Measurements from ENCODE around the gene METTL16.
"Not testable (repeated sequence)": the region's sequence is repeated elsewhere in the genome, so short reads cannot be mapped to it uniquely, and the experiment has no call there.

The METTL16 gene, protein sequence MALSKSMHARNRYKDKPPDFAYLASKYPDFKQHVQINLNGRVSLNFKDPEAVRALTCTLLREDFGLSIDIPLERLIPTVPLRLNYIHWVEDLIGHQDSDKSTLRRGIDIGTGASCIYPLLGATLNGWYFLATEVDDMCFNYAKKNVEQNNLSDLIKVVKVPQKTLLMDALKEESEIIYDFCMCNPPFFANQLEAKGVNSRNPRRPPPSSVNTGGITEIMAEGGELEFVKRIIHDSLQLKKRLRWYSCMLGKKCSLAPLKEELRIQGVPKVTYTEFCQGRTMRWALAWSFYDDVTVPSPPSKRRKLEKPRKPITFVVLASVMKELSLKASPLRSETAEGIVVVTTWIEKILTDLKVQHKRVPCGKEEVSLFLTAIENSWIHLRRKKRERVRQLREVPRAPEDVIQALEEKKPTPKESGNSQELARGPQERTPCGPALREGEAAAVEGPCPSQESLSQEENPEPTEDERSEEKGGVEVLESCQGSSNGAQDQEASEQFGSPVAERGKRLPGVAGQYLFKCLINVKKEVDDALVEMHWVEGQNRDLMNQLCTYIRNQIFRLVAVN

DNA sequence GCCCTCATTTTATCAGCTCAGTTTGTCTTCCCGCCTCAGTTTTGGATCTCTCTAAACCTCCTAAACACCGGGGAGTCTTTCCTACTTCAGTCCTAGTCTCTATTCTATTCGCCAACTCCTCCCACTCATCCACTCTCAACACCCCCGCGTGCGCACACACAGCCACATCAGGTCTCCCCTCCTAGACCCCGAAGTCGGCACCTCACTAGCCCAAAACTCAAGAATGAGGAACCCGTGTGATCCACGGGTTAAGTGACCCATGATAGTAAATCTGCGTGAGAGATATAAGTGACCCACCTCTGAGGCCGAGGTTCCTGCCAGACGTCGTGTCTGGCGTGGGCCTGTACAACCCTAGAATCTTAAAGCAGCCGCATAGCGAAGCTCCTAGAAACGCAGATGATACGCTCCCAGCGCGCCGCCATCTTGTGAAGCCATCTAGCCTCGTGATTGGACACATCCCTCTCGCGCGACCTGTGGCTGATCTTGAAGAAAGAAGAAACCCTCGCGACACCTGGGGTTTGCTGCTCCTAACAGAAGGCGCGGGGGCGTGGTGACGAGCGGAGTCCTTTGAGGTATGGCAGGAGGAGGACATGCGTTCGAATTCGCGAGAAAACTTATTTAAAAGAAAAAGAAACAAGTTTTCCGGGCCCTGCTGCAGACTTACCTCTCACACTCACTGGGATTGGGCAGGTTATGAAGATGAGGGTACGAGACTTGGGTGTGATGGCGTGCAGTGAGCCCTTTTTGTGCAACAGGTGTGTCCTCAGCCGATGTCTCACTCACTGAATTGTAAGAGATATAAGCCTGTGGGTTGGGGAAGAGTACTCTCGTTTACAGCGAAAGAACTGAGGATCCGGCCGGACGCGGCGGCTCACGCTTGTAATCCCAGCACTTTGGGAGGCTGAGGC is at the start of gene METTL16:
METTL16 (minus strand) TSS at position 427 of the 908 bp plus-strand sequence. CDS start 9,557 bp downstream, outside the sequence.
- in situ Hi-C loops (cut with MboI; ENCODE audit: low sequenced_read_pairs) = no loop called here

DNA sequence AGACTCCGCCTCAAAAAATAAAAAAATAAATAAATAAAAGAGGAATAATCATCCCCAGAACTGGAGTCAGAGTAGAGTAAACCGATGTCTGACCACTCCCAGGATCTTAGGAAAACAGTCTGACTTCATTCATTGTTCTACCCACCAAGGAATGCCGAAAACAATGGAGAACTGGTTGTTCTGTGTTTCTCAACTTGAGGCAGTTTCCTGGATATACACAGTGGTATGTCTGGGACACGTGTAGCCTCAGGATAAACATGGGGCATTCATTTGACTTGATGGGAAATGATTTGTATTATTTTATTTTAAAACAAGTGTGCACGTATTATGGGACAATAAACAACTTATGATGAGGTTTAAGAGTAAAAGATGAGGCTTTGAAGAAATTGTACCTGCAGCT is 49.0 kb upstream of the METTL16 start:
- in situ Hi-C loops (cut with MboI; ENCODE audit: low sequenced_read_pairs) = no loop called here

DNA sequence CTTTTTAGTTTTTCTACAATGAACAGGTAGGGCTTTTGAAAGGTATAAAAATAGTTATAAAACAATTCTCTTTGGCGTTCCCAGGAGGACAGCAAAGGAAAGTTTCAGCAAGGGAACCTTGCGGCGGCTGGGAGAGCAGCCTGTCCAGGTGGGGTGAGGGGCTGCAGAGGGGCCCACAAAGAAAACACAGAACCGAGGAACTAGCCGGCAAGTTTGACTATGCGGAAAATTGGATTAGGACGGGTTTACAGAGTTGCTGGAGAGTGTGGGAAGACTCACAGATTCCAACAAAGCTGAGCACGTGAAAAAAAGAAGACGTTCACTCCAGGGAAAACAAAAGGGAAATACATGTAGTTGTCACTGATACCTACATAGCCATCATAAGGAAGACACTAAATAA is 40.2 kb upstream of the METTL16 start:
- in situ Hi-C loops (cut with MboI; ENCODE audit: low sequenced_read_pairs) = no loop called here

DNA sequence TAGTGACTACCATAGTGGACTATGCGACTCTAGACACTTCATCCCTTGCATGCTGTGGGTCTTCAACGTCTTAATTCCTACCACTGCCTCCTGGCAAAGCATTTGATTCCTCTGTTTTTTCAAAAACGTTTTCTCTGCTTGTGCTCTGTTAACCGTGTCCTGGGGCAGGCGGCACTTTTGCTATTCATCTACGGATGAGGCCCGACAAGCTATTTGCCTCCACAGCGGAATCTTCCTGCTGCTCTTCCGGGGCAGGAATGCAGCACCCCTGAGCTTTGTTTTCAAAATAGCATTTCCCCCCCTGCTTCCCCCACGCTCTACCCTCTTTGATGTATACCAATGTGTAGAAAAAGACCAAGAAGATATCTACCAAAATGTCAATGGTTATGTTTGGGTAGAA is 39.8 kb upstream of the METTL16 start:
- in situ Hi-C loops (cut with MboI; ENCODE audit: low sequenced_read_pairs) = no loop called here

DNA sequence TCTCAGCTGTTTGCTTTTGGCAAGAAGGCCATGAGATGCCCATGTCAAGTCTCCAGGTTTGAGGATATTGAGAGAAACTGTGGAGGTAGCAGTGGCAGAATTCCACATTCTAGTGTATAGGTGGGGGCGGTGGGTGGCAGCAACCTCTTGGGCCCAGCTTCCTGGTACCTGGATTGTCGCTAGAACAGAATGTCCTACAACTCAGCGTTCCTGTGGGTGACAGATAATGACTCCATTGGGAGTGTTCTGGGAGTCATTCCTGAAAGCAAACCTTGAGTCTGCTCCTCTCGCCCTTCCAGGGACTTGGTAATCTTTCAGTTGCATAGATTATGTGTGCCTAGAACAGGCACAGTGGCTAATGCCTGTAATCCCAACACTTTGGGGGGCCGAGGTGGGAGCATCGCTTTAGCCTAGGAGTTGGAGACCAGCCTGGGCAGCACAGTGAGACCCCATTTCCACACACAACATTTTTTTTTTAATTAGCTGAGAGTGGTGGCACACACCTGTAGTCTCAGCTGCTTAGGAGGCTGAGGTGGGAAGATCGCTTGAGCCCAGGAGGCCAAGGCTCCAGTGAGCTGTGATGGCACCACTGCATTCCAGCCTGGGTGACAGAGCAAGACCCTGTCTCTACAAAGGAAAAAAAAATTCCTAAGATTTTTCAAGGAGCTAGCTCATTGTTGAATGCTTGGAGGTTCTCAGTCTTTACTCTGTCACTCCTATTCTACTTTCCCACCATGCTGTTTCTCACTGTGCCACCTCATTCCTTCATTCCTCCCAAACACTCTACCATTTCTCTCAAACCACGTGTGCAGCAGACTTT is 37.9 kb upstream of the METTL16 start:
- in situ Hi-C loops (cut with MboI; ENCODE audit: low sequenced_read_pairs) = no loop called here

DNA sequence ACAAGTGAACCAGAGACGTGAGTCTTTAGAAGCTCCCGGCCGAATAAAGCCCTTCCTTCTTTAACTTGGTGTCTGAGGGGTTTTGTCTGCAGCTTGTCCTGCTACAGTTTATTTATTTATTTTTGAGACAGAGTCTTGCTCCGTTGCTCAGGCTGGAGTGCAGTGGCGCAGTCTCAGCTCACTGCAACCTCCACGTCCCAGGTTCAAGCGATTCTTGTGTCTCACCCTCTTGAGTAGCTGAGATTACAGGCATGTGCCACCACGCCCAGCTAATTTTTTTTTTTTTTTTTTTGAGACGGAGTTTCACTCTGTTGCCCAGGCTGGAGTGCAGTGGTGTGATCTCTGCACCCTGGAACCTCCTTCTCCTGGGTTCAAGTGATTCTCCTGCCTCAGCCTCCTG is 36.3 kb upstream of the METTL16 start:
- in situ Hi-C loops (cut with MboI; ENCODE audit: low sequenced_read_pairs) = not testable (repeated sequence)

DNA sequence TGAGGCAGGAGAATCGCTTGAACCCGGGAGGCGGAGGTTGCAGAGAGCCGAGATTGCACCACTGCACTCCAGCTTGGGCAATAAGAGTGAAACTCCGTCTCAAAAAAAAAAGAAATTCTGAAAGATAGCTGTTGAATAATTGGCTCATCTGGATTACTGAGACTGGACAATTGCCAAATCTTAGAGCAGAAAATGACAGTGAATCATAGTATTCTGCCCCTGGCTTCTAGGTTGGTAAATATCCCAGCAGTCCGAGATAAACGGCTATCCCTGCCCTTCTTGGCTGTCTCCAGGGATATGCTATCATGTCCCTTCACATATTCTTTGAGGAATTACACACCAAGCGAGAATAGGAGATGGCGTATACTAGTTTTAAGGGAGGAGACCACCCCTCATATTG is 35.5 kb upstream of the METTL16 start:
- in situ Hi-C loops (cut with MboI; ENCODE audit: low sequenced_read_pairs) = no loop called here

DNA sequence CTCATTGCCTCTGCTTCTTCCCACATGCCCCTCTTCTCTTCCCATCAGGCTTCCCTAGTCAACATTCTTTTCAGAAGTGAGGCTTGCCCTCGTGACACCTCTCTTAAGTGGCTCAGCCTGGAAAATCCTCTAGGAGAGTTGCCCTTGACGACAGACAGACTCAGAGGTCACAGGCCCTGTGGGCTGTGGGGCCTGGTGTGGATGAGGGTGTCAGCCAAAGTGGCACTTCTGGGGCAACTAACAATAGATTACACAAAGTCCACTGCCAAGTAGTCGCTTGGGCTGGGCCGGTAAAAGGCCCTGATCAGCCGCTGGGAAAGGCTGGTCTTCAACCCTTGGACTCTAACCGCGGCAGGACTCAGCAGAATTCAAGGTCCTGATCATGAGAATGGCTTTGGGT is 33.7 kb upstream of the METTL16 start:
- in situ Hi-C loops (cut with MboI; ENCODE audit: low sequenced_read_pairs) = no loop called here

DNA sequence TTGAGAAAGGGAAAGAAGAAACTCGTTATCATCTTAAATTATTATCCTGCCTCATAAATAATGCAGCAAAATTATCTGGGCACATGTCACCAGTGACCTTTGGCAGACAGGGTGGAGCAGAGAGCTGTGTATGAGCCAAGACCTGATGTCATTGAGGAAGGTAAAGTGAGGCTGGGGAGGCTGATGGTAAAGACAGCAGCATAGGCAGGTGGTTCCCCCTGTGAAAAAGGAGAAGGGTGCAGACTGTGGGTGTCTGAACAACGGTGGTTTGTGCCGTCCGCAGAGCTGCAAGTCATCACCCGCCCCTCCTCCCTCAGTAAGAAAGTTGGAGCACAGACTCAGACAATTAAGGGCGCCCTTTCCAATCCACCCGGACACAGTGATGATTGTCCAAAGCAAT is 30.8 kb upstream of the METTL16 start:
- in situ Hi-C loops (cut with MboI; ENCODE audit: low sequenced_read_pairs) = no loop called here

DNA sequence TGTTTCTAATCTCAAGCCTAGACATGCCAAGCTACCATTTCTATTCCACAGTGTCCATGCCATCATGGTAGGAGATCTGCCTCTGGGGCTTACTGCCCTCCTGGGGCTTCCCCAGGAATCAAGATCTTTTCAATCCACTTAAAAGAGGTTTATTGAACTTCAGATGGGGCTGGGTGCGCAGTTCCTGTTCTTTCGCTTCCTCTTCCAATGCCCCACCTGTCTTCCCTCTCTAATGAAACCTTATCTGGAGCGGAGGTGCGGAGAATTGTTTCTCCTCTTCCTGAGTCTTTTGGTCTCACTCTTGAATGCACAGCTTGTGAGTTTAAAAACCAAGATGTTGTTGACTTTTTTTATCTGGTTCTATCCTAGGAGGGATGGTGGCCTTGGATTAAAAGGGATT is 30.4 kb upstream of the METTL16 start:
- in situ Hi-C loops (cut with MboI; ENCODE audit: low sequenced_read_pairs) = no loop called here

DNA sequence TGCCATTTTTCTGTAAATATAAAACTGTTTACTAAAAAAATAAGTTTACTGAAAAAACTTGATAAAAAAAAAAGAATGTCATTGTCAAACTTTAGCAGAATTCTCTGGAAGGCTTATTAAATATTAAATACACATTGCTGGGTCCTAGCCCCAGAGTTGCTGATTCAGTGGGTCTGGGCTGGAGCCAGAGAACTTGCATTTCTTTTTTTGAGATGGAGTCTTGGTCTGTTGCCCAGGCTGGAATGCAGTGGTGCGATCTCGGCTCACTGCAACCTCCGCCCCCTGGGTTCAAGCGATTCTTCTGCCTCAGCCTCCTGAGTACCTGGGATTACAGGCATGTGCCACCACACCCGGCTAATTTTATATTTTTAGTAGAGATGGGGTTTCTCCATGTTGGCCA is 25.9 kb upstream of the METTL16 start:
- in situ Hi-C loops (cut with MboI; ENCODE audit: low sequenced_read_pairs) = not testable (repeated sequence)

DNA sequence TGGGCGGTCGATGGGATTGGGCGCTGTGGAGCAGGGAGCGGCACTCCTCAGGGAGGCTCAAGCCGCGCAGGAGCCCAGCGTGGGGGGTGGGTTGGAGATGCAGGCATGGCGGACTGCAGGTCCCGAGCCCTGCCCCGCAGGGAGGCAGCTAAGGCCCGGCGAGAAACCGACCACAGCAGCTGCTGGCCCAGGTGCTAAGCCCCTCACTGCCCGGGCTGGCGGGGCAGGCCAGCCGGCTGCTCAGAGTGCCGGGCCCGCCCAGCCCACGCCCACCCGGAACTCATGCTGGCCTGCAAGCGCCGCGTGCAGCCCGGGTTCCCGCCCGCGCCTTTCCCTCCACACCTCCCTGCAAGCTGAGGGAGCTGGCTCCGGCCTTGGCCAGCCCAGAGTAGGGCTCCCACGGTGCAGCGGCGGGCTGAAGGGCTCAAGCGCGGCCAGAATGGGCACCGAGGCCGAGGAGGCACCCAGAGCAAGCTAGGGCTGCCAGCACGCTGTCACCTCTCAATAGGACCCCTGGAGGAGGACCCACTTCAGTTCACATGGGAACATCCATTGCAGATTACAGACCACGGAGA is 20.5 kb upstream of the METTL16 start:
- in situ Hi-C loops (cut with MboI; ENCODE audit: low sequenced_read_pairs) = no loop called here

DNA sequence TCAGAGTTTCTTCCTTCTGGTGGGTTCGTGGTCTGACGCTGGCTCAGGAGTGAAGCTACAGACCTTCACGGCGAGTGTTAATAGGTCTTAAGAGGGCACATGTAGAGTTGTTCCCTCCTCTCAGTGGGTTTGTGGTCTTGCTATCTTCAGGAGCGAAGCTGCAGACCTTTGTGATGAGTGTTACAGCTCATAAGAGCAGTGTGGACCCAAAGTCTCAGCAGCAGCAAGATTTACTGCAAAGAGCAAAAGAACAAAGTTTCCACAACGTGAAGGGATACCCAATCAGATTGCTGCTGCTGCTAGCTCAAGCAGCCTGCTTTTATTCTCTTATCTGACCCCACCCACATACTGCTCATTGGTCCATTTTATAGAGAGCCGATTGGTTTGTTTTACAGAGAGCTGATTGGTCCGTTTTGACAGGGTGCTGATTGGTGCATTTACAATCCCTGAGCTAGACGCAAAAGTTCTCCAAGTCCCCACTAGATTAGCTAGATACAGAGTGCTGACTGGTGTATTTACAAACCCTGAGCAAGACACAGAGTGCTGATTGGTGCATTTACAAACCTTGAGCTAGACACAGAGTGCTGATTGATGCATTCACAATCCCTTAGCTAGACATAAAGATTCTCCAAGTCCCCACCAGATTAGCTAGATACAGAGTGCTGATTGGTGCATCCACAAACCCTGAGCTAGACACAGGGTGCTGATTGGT is 19.7 kb upstream of the METTL16 start:
- in situ Hi-C loops (cut with MboI; ENCODE audit: low sequenced_read_pairs) = not testable (repeated sequence)

DNA sequence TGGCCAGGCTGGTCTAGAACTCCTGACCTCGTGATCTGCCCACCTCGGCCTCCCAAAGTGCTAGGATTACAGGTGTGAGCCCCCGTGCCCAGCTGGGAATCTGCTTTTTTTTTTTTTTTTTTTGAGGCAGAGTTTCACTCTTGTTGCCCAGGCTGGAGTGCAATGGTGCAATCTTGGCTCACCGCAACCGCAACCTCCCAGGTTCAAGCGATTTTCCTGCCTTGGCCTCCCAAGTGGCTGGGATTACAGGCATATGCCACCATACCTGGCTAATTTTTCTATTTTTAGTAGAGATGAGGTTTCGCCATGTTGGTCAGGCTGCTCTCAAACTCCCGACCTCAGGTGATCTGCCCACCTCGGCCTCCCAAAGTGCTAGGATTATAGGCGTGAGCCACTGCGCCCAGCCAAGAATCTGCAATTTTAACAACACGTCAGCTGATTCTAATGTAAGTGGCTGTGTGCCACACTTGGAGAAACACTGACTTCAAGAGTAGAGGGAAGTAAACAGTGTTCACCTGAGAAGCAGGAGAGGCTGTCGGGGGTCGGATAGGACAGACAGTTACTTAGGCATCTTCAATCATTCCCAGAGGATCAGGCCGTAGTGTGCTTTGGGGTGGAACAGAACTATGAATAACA is 10.2 kb upstream of the METTL16 start:
- in situ Hi-C loops (cut with MboI; ENCODE audit: low sequenced_read_pairs) = not testable (repeated sequence)

DNA sequence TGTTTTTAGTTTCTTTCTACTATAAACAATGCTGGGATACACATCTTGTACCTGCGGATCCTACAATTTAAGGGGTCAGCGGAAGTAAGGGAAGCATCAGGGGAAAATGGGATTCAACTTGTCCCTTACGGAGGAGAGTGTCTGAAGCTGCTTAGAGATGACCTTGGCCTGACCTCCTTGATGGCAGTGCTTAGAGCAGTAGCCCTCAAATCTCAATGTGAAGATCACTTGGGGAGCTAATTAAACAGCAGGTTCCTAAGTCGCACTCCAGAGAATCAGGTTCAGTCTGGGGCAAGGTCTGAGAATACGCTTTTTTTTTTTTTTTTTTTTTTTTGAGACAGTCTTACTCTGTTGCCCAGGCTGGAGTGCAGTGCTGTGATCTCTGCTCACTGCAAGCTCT is 9.6 kb upstream of the METTL16 start:
- in situ Hi-C loops (cut with MboI; ENCODE audit: low sequenced_read_pairs) = no loop called here

DNA sequence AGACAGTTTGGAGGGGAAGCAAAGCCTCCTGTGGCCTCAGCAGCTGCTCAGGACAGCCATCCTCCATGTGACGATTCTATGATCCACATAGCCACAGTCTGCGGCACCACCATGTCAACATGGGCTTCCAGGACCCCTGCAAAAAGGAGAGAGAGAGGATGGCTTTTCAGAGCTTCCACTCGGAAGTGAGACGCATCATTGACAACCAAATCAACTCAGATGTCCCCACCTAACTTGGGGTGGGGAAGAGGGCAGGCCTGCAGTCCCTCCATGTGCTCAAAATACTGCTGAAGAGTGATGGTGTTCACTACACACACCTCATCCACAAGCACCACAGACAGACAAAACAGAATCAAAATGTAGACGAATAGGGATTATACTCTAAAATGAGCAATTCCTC is 5.9 kb upstream of the METTL16 start:
- in situ Hi-C loops (cut with MboI; ENCODE audit: low sequenced_read_pairs) = no loop called here

DNA sequence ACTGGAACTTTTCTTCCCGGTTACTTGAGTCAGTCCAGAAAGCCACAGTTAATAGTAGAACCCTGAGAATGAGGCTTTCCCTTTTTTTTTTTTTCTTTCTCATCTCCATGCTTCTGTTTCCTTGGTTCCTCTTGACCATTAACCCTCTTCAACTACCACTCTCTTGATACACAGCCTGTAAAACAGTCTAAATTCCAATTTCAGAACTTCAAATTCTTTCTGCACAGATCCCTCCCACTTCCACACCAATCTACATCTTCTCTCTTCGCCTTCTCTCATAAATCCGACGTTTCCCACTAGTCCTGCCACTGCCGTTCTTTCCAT is 588 bp downstream of the METTL16 start:
- in situ Hi-C loops (cut with MboI; ENCODE audit: low sequenced_read_pairs) = no loop called here

DNA sequence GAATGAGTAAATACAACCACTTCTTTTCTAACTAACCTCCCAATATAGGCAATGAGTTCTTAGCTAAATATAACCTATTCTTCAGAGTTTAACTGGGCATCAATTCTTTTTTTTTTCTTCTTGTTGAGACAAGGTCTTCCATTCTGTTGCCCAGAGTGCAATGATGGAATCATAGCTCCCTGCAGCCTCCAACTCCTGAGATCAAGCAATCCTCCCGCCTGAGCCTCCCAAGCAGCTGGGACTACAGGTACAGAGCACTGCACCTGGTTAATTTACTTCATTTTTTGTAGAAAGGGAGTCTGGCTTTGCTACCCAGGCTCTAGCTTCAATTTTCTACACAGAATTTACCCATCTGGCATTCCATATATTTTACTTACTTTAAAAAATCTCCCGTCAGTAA is 1.1 kb downstream of the METTL16 start:
- in situ Hi-C loops (cut with MboI; ENCODE audit: low sequenced_read_pairs) = no loop called here

DNA sequence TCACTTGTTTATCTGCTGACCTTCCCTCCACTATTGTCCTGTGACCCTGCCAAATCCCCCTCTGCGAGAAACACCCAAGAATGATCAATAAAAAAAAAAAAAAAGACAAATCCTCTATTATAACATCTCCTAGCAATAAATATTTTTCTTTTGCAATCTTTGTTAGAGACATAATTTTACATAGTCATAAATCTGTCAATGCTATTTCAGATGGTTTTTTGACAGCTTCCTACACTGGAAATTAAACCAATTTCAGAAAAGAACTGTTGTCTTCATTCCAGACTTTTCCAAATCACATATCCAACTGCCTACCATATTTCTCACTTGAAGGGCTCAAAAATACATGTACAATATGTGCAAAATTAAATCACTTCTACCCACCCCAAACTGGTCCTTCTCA is 3.7 kb downstream of the METTL16 start:
- in situ Hi-C loops (cut with MboI; ENCODE audit: low sequenced_read_pairs) = no loop called here

DNA sequence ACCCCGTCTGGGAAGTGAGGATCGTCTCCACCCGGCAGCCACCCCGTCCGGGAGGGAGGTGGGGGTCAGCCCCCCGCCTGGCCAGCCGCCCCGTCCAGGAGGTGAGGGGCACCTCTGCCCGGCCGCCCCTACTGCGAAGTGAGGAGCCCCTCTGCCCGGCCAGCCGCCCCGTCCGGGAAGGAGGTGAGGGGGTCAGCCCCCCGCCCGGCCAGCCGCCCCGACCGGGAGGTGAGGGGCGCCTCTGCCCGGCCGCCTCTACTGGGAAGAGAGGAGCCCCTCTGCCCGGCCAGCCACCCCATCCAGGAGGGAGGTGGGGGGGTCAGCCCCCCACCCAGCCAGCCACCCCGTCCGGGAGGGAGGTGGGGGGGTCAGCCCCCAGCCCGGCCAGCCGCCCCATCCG is 4.7 kb downstream of the METTL16 start:
- in situ Hi-C loops (cut with MboI; ENCODE audit: low sequenced_read_pairs) = not testable (repeated sequence)

Data from hTERT RPE-1 (cell line).